NCI-H128 (cell line): Measurements from ENCODE around the gene VSTM2B.

Experiments used
- DNase-seq: peaks from one replicate; lab custom pipeline; 2025; ENCODE audit not compliant: unreplicated experiment; lab: John Stamatoyannopoulos, UW

The VSTM2B gene

GRCh38 chr19:29495901-29496441 is 29.8 kb upstream of the VSTM2B start:
- DNase-seq = no peak

GRCh38 chr19:29497241-29497640 is 28.6 kb upstream of the VSTM2B start:
- DNase-seq = no peak

GRCh38 chr19:29497686-29498436 is 27.9 kb upstream of the VSTM2B start:
- DNase-seq = no peak

GRCh38 chr19:29499261-29499920 is 26.4 kb upstream of the VSTM2B start:
- no peak for DNase-seq

- DNase-seq = no peak
These were observed 25.7 kb upstream of the VSTM2B start for GRCh38 chr19:29499921-29500590.

GRCh38 chr19:29501816-29502580 is 23.8 kb upstream of the VSTM2B start:
- DNase-seq = no peak

- DNase-seq = no peak
These were observed 23.3 kb upstream of the VSTM2B start for GRCh38 chr19:29502581-29502850.

GRCh38 chr19:29503140-29503758 is 22.5 kb upstream of the VSTM2B start:
- DNase-seq = no peak

GRCh38 chr19:29503785-29504184 is 22.0 kb upstream of the VSTM2B start:
- DNase-seq = no peak

GRCh38 chr19:29504454-29504853 is 21.3 kb upstream of the VSTM2B start:
- no peak for DNase-seq

GRCh38 chr19:29505097-29505824 is 20.5 kb upstream of the VSTM2B start:
- no peak for DNase-seq

GRCh38 chr19:29506619-29506911 is 19.2 kb upstream of the VSTM2B start:
- no peak for DNase-seq

- DNase-seq = no peak
These were observed 18.5 kb upstream of the VSTM2B start for GRCh38 chr19:29507081-29507860.

- no peak for DNase-seq
These were observed 17.6 kb upstream of the VSTM2B start for GRCh38 chr19:29508181-29508580.

GRCh38 chr19:29509456-29509855 is 16.3 kb upstream of the VSTM2B start:
- DNase-seq = no peak

GRCh38 chr19:29510701-29511265 is 15.0 kb upstream of the VSTM2B start:
- no peak for DNase-seq

GRCh38 chr19:29511768-29512167 is 14.0 kb upstream of the VSTM2B start:
- DNase-seq = no peak

- DNase-seq = no peak
These were observed 13.0 kb upstream of the VSTM2B start for GRCh38 chr19:29512748-29513147.

GRCh38 chr19:29514525-29515232 is 11.1 kb upstream of the VSTM2B start:
- DNase-seq = no peak
